HG02623 (cell line): ENCODE measurements around the gene CNPY2.
A peak's percentile ranks its signal among the peaks of the same experiment; 100 is the strongest.
"Not testable (repeated sequence)": the region's sequence is repeated elsewhere in the genome, so short reads cannot be mapped to it uniquely, and the experiment has no call there.

Experiments
- ATAC-seq: cut with Tn5 transposase; IDR thresholded peaks from one replicate; pipeline ENCODE4 v1.9.1; 2021; ENCODE audit warnings: moderate library complexity; ENCODE audit not compliant: unreplicated experiment

CNPY2 gene

DNA sequence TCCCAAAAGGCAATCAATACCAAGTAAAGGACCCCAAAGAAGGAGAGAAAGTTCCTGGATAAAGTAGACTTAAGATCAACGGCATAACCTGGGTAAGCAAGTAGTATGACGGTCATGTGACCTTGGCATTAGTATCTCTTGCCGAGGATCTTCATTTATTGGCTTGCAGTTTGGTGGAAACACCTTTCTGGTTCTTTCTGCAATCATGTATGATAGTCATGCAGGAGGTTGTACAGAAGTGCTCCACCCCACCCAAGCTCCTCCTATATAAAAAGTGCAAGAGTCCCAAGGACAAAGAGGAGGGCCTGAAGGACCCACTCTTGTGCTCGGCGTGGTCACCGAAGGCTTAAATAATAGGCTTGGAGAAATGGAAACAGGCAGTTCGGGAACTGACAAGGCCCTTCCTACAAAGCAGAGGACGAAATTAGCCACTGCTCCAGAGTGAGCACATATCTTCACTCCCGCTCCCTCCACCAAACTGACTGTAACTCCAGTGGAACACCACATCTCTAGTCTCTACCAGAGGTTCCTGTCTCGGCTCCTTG, 16.4 kb downstream of the CNPY2 start:
- ATAC-seq = no peak

DNA sequence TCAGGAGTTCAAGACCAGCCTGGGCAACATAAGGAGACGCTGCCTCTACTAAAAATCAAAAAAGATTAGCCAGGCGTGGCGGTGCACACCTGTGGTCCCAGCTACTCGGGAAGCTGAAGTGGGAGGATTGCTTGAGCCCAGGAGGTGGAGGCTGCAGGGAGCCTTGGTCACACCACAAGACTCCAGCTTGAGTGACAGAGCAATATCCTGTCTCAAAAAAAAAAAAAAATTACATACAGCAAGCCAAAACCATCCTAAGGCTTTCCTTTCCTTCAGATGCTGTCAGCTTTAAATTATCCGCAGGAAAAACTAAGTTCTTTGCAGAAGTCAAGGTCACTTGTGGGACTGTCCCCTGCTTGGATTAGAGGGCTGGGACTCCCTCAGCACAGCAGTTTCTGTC, 17.0 kb downstream of the CNPY2 start:
- no peak for ATAC-seq

DNA sequence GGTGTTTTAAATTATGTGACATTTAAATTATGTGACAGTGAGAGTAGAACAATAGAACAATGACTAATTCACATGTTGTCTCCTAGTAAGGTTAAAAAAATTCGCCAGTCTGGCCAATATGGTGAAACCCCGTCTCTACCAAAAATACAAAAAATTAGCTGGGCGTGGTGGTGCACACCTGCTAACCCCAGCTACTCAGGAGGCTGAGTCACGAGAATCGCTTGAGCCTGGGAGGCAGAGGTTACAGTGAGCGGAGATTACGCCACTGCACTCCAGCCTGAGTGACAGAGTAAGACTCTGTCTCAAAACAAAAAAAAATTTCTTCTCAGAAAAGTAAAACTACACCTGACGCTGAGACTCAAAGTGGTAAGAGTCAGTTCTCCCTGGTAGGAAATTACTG, 18.4 kb downstream of the CNPY2 start:
- no peak for ATAC-seq

DNA sequence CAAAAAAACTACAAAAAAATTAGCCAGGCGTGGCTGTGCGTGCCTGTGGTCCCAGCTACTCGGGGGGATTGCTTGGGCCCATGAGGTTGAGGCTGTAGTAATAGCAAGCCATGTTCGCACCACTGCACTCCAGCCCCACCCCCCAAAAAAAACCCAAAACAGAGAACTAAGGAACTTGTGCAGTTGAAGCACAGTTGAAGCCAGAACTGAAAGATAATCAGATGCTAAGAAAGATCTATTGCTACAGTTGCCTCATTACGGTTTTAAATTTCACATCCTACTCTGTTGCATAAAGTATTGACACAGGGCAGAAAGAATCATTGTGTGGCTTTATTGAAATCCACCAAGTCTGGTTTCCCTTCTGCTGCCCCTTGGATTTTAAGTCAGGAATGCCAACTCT, 19.5 kb downstream of the CNPY2 start:
- no peak for ATAC-seq

DNA sequence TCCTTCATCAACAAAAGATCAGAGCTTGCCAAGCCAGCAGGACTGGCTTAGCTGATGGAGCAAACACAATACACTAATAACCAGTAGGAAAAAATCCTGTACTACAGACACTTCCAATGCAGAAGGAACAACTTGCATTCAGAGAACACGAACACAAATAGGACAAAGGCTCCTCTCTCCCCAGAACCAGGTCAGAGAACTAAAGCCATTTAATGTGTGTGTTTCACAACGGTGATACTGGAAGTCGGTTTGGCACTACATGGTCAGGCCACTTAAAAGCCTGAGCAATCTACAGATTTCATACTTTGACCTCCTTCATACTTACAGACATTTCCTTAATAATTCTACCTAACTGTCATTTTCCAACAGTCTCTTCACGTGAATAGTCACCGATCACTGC, 22.0 kb downstream of the CNPY2 start:
- ATAC-seq = no peak

DNA sequence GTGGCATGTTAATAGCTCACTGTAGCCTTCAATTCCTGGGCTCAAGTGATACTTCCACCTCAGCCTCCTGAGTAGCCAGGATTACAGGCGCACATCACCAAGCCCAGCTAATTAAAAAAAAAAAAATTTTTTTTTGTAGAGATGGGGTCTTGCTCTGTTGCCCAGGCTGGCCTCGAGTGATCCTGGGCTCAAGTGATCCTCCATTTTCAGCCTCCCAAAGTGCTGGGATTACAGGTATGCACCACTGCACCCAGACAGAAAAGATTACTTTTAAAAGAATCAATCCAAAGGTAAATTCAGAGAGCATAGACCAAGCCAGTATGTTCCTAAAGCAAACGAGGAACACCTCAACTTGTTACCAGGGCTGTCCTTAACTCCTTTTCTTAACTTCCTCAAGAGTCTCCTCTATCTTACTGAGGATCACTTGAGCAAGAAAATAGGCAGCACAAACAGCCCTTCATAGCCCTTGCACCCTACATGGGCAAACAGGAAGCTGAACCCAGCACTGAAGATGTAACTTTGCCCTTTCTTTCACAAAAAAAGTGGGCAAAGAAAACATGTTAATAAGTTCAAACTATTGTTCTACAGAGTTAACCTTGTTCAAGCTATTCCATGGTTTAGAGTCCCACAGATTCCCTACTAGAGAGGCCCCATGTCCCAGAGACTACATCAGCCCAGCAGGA, 26.9 kb downstream of the CNPY2 start:
- no peak for ATAC-seq

DNA sequence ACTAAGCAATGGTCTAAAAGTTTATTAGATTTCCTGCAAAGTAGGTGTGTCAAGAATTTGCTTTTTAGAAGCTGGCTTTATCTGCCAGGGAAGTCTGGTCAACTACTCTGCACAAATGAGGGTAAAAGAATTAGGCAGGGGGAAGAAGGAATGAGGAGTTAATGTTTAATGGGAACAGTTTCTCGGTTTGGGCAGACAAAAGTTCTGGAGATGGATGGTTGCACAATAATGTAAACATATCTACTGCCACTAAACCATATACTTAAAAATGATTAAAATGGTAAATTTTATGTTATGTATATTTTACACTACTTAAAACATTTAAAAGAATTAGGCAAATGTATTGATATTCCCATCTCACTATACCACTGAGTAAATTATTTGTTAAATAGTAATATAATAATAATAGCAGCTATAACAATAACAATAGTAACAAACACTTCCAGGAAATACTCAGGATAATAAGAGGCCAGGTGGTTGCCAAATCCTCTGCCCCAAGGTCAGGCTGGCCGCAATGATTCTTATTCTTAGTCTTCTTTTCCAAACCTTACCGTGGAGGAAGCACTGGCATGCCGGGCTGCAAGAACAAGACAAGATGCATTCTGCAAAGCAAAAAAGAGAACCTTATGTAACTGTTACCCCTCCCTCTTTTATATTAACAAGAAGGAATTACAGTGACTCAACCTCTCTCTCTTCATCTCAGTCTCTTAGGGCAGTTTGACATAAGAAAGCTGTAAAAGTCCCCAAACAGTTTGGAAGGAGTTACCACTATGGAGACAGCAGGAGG, 29.6 kb downstream of the CNPY2 start:
- no peak for ATAC-seq

DNA sequence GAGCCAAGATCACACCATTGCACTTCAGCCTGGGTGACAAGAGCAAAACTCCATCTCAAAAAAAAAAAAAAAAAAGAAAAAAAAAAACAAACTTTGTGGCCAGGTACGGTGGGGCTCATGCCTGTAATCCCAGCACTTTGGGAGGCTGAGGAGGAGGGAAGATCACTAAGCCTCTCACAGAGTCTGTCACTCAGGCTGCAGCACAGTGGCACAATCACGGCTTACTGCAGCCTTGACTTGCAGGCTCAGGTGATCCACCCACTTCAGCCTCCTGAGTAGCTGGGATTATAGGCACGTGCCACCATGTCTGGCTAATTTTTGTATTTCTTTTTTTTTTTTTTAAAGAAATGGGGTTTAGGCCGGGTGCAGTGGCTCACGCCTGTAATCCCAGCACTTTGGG, 31.5 kb downstream of the CNPY2 start:
- not testable (repeated sequence) for ATAC-seq

DNA sequence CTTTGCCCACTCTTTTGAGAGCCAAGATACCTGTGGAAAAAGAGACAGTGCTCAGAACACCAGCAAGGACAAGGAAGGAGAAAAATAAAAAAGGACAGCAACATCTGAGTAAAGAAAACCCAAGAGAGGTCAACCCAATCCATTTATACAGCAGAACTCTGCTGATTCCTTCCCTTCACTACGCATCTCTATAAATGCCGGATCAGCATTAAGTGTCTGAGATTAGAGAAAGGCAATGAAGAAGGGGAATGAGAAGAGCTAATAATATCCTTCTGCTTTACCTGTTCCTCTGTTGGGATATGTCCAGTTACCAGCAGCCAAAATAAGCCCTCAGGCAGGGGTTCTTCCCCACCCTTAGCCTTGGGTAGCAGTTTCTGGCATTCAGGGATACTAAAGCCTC, 33.2 kb downstream of the CNPY2 start:
- no peak for ATAC-seq

DNA sequence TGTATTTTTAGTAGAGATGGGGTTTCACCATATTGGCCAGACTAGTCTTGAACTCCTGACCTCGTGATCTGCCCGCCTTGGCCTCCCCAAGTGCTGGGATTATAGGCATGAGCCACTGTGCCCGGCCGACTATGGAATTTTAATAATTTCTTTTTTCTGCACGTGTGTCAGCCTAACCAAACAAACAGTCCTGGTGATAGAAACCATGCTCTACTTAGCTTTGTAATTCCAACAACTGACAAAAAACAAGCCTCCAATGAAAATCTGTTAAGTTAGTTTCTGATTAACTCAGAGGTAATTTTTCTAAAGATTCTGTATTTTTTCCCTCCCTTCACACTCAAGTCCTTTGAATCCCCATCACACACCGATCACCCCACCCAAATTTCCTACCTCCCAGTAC, 33.8 kb downstream of the CNPY2 start:
- ATAC-seq = no peak

DNA sequence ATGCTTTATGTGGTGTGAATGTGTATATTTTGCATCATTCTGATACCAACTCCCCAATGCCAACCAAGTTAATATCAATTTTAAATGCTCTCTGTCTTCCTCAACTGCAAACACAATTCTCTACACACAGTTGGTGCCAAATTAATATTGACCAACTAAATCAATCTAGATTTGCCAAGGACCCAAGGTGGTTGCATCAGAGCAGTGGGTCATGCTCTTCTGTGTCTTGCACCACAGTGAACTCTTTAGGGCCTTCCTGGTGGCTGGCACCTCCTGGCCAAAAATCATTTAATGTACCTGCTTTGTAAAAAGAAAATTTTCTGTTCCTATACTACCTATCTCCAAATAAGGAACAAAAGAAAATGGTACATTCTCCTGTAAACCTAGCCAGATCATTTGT, 34.9 kb downstream of the CNPY2 start:
- ATAC-seq = no peak

DNA sequence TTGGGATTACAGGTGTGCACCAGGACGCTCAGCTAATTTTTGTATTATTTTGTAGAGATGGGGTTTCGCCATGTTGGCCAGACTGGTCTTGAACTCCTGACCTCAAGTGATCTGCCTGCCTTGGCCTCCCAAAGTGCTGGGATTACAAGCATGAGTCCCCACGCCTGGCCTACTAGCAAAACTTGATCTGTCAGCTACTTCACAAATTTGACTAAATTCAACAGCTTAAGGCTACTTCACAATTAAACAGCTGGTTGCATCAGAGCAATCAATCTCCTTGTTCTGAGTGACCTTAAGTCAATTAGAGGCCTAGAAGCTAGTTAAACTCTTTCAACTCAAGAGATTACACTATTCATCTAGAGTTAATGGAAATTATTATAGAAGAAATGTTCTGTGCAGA, 36.9 kb downstream of the CNPY2 start:
- ATAC-seq = no peak

DNA sequence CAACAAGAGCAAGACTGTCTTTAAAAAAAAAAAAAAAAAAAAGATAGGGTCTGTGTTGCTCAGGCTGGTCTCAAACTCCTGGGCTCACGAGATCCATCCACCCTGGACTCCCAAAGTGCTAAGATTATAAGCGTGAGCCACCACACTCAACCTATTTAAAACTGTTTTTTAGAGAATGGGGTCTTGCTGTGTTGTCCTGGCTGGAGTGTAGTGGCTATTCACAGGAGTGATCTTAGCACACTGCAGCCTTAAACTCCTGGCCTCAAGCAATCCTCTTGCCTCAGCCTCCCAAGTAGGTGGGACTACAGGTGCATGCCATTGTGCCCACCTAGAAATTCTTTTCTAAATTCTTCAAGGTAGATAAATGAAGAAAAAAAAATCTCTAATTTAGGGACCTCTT, 41.5 kb downstream of the CNPY2 start:
- ATAC-seq = no peak

DNA sequence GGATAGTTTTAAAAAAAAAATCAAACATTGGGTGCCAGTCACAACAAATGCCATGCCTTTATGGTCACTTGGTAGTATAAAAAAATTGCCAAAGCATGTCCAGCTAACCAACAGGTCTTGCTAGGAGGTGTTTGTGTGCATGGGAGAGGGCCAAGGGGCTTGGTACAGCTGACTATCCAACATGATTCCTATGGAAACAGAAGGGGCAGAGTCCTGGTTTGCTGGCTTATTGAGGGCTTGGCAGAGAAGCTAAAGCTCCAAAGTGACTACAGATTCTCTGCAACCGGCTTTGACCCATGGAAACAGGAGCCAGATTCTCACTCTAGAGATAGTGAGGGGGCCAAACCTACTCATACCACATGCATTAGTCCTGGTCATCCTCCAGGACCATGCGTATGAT, 43.3 kb downstream of the CNPY2 start:
- ATAC-seq = not testable (repeated sequence)

DNA sequence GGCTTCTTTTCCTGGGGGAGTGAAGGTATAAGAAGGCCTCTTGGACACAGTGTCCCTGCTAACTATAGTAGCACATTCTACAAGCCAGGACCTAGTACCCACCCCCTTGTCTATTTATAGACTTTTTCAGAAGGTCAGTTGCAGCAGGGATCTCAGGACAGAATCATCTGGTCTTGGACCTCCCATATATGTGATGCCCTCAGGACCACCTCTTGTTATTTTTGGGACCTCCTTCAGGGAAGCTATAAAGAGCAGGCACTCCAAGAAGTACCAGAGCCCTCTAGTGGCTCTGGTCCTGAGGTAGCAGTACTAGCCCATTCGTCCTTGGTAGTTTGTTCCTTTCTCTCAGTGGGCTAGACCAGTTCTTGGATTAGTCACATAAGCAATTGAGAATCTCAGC, 44.8 kb downstream of the CNPY2 start:
- no peak for ATAC-seq

DNA sequence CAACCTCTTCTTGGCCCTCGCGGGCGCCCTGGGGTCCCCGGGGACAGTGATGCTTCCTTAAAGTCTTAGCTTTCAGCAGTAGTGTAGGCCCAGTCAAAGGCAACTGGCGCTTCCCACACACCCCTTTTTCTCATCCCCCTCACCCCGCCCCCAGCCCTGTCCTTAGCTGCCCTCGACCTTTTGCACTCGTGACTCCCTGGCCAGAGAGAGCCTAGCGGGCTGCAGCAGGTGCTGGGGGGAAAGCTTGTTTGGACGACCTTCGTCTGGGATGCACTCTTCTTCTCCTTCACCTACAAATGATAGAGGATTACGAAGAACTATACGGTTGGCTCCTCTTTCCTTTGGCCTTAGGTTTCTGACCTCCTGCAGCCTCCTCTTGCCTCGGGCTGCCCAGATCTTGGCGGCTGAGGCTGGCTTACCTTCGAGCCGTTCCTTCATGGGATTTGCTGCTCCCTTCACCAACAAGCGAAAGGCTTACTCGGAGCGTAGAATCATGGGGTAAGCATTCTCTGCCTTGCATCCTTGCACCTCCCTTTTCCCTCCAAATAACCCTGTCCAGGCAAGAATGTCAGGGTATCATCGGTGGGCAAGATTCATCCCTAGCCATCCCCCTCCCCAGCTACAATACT, 48.2 kb downstream of the CNPY2 start:
- peak; percentile 9 for ATAC-seq

DNA sequence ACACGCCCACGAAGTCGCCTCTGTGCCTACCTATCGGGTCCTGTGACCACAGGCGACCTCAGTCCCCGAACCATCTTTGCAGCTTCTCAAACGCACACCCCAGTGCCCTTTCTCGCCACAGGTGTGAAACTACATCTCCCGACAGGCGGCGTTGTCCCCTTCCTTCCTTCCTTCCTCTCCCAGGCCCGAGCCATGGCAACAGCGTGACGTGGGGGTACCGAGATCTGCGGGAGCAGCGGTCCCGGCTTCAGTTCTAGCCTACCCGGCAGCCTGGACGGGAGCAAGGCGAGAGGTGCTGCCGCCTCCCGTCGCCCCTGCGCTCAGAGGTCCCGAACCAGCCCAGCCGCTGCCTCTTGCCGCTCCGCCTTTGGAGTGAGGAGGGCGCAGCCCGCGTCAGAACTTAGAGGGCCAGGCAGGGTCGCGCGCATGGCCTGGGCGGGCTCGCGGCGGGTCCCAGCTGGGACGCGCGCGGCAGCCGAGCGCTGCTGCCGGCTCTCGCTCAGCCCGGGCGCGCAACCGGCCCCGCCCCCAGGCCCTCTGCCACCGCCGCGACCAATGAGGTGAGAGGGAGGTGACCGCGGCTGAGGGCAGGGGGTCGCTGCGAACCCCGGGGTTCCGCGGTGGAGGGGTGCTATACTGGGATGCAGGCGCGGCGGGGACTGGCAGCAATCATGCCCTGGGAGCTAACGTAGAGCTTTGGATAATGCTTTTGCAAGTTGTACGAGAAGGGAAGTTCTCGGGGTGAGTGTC, 48.9 kb downstream of the CNPY2 start, which contains the start of gene COQ10A:
Gene COQ10A (plus strand): TSS at position 250 of the 750 bp plus-strand sequence. CDS start 177 bp downstream, at position 427.
- peak; percentile 86 for ATAC-seq

DNA sequence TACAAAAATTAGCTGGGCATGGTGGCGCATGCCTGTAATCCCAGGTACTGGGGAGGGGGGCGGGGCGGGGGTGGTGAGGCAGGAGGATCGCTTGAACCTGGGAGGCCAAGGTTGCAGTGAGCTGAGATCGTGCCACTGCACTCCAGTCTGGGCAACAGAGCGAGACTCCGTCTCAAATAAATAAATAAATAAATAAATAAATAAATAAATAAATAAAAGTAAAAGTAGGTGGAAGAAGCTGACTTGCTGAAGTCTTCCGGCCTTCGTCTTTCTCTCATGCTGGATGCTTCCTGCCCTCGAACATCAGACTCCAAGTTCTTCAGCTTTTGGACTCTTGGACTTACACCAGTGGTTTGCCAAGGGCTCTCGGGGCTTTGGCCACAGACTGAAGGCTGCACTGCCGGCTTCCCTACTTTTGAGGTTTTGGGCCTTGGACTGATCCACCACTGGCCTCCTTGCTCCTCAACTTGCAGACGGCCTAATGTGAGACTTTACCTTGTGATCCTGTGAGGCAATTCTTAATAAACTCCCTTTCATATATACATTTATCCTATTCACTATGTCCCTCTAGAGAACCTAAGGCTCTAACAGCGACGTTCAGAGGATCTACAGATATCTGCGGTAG, 49.6 kb downstream of the CNPY2 start:
- not testable (repeated sequence) for ATAC-seq

DNA sequence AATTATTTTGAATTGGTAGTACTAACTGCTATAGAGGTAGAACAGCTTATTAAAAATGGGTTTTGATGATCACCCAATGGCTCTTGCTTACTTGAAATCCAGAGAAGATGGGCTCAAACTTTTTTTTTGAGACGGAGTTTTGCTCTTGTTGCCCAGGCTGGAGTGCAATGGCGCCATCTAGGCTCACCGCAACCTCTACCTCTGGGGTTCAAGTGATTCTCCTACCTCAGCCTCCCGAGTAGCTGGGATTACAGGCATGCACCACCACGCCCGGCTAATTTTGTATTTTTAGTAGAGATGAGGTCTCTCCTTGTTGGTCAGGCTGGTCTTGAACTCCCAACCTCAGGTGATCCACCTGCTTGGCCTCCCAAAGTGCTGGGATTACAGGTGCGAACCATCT, 52.8 kb downstream of the CNPY2 start:
- not testable (repeated sequence) for ATAC-seq

DNA sequence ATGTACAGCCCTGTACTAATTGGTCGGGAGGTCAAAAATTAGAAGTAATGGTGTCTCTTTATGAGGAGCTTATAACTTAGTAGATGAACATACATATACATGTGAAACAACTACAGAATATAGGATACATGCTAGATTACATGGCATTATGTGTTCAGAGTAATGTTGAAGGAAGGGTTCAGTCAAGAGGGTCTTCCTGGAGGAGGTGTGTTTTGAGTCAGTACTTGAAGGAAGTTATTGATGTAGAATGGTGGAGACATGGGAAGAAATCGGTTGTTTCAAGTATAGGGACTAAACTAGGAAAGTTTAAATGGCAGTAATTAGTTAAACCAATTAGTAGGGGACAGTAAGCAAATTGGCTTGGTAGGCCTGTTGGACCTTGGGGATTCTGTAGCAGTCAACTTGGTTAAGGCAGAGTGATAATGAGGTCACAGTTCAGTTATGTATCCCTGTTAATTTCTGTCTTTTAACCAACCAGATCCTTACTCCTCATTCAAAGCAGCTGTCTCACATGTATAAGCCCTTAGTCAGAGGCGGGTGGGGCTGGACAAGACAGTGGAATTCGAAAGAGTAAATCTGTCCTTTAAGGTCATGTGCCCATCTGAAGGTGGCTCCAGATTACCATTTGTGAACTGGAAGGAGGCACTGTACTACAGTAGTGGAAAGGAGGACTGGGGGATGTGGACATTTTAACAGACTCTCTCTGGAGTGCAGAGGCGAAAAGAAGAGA, 54.1 kb downstream of the CNPY2 start:
- no peak for ATAC-seq
